GM13976 (cell line): ENCODE measurements around the gene ST6GALNAC5.
"Not testable (repeated sequence)": the region's sequence is repeated elsewhere in the genome, so short reads cannot be mapped to it uniquely, and the experiment has no call there.

Experiments
- DNase-seq: peaks from one replicate; pipeline ENCODE4 v3.0.0; 2012; ENCODE audit warnings: low spot score
- CTCF ChIP-seq: IDR thresholded peaks from 2 replicates; pipeline ENCODE4 v1.5.1; 2012; ENCODE audit warnings: borderline replicate concordance, mild to moderate bottlenecking; ENCODE audit not compliant: insufficient read depth; ENCODE audit errors: extremely low read depth, missing control alignments, control extremely low read depth
- in situ Hi-C: fragments of 300-500 bp; cut with MboI; formaldehyde crosslinking; loops from one replicate; pipeline ENCODE4 v1.12.0; 2022; ENCODE audit warnings: low sequenced_read_pairs, mixed read lengths, inconsistent platforms; ENCODE audit not compliant: unreplicated experiment

Gene ST6GALNAC5

GRCh38 chr1:76961181-76961819 is 94.0 kb downstream of the ST6GALNAC5 start:
- in situ Hi-C loops, result no loop called here
- DNase-seq, result no peak
- no peak for TF ChIP-seq CTCF

- in situ Hi-C loops, result no loop called here
Observed at GRCh38 chr1:76961820-76962207, 94.5 kb downstream of the ST6GALNAC5 start.

GRCh38 chr1:76981267-76981666 is 114.0 kb downstream of the ST6GALNAC5 start:
- in situ Hi-C loops, DNase-seq: not testable (repeated sequence)

More at GRCh38 chr1:76961820-76962207, 94.5 kb downstream of the ST6GALNAC5 start:
- TF ChIP-seq CTCF, result no peak
- no peak for DNase-seq

- no peak for DNase-seq
- in situ Hi-C loops, result no loop called here
- TF ChIP-seq CTCF, result no peak
Observed at GRCh38 chr1:76989976-76990375, 122.7 kb downstream of the ST6GALNAC5 start.

- TF ChIP-seq CTCF, result no peak
- DNase-seq, result no peak
- in situ Hi-C loops, result no loop called here
Observed at GRCh38 chr1:76993036-76993435, 125.8 kb downstream of the ST6GALNAC5 start.

- in situ Hi-C loops, result no loop called here
- DNase-seq, result no peak
- no peak for TF ChIP-seq CTCF
Observed at GRCh38 chr1:76998582-76999223, 131.4 kb downstream of the ST6GALNAC5 start.

- in situ Hi-C loops, result no loop called here
- no peak for DNase-seq
- TF ChIP-seq CTCF, result no peak
Observed at GRCh38 chr1:77007675-77008074, 140.4 kb downstream of the ST6GALNAC5 start.
